HG03442 (cell line): ENCODE measurements around the gene MDFIC.
A peak's percentile ranks its signal among the peaks of the same experiment; 100 is the strongest.

Experiments
- ATAC-seq: cut with Tn5 transposase; IDR thresholded peaks from one replicate; pipeline ENCODE4 v1.9.1; 2021; ENCODE audit warnings: mild to moderate bottlenecking, moderate library complexity; ENCODE audit not compliant: unreplicated experiment

The MDFIC gene

GRCh38 chr7:114925434-114925833 is 3.5 kb downstream of the MDFIC start:
- ATAC-seq = no peak

DNA sequence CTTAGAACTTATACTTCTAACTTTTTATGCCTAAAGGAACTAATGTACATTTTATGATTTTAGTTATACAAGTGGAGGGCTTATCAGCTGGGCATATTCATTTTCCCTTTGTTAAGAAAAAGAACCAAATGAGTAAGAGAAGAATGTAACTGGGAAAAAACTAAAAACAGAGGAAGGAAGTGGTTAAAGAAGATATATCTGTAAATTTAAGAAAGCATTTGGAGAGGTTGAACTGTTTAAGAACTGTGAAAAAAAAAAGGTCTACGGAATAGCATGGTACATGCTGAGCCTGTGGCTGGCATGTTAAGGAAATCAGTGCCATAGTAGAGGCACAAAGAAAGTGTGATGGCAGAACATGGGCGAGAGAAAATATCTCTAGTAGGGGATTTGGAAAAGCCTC is 6.2 kb downstream of the MDFIC start:
- ATAC-seq = no peak

DNA sequence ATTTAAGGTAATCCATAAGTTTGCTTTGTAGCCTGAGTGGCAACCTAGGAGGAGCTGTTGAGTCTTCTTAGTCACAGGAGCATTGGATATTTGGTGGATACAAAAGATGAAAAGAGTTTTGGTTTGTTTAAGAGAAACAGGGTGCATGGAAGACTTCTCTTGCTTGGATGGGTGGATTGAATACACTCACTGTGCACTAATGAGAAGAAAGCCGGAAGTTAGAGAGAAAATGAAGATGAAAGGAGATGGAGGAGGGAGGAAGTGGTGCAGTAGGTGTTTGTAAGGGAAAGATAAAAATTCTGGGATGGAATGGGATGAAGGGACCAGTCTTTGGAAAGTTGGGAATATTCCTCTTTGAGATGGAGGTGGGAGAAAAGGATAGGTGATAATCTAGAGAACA is 7.7 kb downstream of the MDFIC start:
- no peak for ATAC-seq

DNA sequence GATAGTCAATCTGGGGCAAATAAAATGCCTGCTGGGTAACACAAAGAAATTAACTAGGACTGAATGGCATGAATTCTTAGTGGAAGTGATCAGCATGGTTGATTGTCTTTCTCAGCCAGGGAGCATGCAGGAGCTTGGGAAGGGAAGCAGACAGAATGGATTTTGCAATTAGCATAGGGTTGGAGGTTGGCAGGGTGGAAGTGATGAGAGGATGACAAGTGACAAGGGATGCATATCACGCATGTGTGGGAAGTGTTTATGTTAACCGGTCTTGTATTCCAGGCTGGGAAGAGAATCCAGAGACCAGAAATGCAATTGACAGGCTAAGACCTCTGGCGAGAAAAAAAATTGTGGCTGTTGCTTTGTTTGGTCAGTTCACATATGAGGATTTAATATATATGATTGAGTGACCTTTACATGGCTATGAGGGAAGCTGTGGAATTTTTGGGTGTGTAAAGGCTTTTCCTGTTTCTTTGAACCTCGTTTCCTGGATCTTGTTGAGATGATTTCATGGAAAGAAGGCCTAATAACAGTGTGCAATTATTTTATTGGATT is 8.3 kb downstream of the MDFIC start:
- no peak for ATAC-seq

GRCh38 chr7:114930829-114931655 is 9.1 kb downstream of the MDFIC start:
- peak; percentile 40 for ATAC-seq

- peak; percentile 71 for ATAC-seq
Observed at GRCh38 chr7:114931656-114932011, 9.7 kb downstream of the MDFIC start.

GRCh38 chr7:114932991-114933390 is 11.1 kb downstream of the MDFIC start:
- no peak for ATAC-seq

GRCh38 chr7:114933658-114934057 is 11.8 kb downstream of the MDFIC start:
- no peak for ATAC-seq

GRCh38 chr7:114934086-114934485 is 12.2 kb downstream of the MDFIC start:
- no peak for ATAC-seq

DNA sequence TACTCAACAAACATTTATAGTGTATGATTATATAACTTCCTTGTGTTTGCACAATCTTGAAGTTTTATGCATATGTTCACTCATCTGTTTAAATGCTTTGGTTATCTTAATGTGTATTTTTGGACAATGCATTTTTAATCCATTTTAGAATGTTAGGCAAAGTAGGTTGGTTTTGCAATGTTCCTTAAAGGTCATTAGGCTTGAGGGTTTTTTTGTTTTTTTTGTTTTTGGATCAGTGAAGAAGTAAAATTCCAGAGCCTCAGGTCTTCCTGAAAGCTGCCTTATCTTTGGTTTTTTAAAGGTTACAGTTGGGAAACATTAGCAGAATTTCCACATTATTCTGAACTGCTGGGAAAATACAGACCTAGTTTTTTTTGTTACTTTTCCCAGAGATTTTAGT is 12.8 kb downstream of the MDFIC start:
- ATAC-seq = no peak

GRCh38 chr7:114936471-114936870 is 14.6 kb downstream of the MDFIC start:
- no peak for ATAC-seq

DNA sequence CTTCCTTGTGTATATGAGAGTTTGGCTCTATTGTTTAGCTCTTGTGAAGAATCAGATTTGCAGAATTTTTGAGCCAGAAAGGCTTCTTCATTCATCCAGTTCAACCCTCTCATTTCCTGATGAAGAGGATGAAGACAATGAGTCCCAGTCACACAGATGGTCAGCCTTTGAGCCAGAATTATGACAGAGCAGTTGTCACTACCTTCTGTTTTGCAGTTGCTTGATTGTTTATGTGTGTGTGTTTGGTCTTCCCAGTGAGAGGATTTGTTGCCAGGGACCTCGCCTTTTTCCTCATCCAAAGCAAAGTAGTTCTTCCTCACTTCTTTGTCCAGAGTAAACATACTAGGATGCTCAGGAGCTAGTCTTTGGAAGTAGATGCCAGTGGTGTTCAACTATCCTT is 15.6 kb downstream of the MDFIC start:
- ATAC-seq = no peak

GRCh38 chr7:114938785-114939184 is 16.9 kb downstream of the MDFIC start:
- ATAC-seq = no peak

DNA sequence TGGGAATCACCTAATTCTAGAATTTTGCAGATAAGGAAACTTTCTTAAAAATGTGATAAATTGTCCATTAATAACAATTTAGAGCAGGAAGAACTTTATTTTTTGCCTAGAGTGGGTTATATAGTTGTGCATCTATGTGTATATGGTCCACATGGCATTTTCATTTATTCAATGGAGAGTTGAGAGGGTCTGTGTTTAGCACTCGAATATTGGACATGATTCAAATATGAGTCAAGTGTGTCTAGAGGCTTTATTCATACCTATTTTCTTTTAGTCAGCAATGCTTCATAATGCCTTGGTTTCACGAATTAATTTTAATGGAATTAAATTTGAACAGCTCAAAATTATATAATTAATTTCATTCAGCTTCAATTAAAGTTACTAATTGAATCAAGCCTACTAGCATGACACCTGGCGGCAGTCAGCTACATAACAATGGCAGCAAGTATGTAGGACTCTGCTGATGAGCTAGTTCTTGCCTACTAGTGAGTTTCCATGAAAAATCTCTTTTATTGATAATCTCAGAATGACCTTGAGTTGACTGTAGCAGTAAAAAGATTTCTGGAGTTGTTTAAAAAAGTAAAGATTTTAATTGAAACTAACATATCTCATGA is 17.7 kb downstream of the MDFIC start:
- peak; percentile 35 for ATAC-seq

GRCh38 chr7:114940220-114940619 is 18.3 kb downstream of the MDFIC start:
- ATAC-seq = no peak

GRCh38 chr7:114941692-114942091 is 19.8 kb downstream of the MDFIC start:
- peak; percentile 45 for ATAC-seq

GRCh38 chr7:114942446-114943175 is 20.7 kb downstream of the MDFIC start:
- peak; percentile 57 for ATAC-seq

DNA sequence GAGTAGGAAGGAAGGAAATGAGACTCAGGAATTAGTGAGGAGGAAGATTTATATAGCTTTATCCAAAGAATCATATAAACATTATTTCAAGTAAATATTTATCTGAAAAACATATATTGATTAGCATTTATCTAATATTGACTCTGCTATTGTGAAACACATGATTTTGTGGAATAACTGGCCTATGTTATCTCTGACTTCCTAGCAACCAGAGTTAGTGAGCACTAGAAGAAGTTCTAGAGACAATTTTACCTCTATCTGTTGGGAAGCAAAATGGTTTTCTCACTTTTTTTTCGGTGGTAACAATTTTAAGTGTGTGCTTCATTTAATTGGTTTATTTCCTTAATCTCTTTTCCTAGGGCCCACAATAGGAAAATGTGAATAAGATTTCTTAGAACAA is 21.6 kb downstream of the MDFIC start:
- no peak for ATAC-seq

- ATAC-seq = no peak
Observed at GRCh38 chr7:114943953-114944744, 22.3 kb downstream of the MDFIC start.

DNA sequence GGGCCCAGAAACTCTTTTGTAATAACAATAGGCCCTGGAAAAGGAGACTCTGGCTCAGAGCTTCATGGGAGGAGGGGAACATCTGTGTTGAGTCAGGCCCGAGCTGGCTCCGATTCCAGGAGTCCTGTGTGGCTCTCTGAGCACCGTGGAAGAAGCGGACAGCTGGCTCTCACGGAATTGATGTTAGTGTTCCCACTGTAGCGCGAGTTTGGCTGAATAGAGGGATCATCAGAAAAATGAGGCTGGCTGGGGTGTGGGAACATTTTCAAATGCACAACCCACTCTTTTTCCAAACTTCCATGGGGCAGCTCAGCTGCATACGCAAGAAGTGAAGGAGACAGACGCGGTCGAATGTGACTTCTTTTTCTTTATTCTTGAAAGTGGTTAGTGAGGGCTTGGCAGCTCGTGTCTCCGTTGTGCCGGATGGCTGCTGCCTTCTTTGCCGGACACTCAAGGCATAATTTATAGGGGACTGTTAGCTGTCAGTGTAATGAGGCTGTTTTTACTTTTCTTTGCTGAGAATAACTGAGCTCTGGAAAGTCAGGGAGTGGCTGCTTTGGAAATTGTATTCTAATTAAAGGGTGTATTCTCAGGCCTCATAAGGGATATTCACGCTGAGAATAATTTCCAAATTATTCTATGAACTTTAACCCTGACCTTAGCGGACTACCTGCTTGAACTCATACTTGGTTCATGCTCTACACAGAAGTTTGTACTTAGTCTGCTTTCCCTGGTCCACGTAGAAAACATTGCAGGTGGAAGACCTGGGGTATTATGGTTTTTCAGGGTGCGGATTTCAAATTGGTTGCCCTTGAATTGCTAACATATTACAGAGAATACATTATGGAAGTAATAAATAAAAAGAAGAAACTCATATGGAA is 23.1 kb downstream of the MDFIC start:
- no peak for ATAC-seq
